Measurements from ENCODE around the gene ADGRL3.
A peak's percentile ranks its signal among the peaks of the same experiment; 100 is the strongest.
"Not testable (repeated sequence)": the region's sequence is repeated elsewhere in the genome, so short reads cannot be mapped to it uniquely, and the experiment has no call there.

Gene ADGRL3

GRCh38 chr4:61207156-61207555 is 7.0 kb downstream of the ADGRL3 start:
- not testable (repeated sequence) for DNase-seq

- DNase-seq, result no peak
Measured at GRCh38 chr4:61210186-61210939, 10.2 kb downstream of the ADGRL3 start.

GRCh38 chr4:61211781-61212180 is 11.7 kb downstream of the ADGRL3 start:
- DNase-seq, result no peak

GRCh38 chr4:61212788-61213187 is 12.7 kb downstream of the ADGRL3 start:
- DNase-seq, result no peak

GRCh38 chr4:61214680-61215079 is 14.6 kb downstream of the ADGRL3 start:
- no peak for DNase-seq

GRCh38 chr4:61217222-61217621 is 17.1 kb downstream of the ADGRL3 start:
- DNase-seq, result no peak

GRCh38 chr4:61220556-61220955 is 20.4 kb downstream of the ADGRL3 start:
- DNase-seq, result no peak

- DNase-seq, result no peak
Measured at GRCh38 chr4:61223385-61223784, 23.3 kb downstream of the ADGRL3 start.

GRCh38 chr4:61224573-61224972 is 24.4 kb downstream of the ADGRL3 start:
- no peak for DNase-seq

- no peak for DNase-seq
Measured at GRCh38 chr4:61225656-61226055, 25.5 kb downstream of the ADGRL3 start.

- no peak for DNase-seq
Measured at GRCh38 chr4:61231421-61231820, 31.3 kb downstream of the ADGRL3 start.

GRCh38 chr4:61239250-61239649 is 39.1 kb downstream of the ADGRL3 start:
- DNase-seq, result no peak

GRCh38 chr4:61243962-61244361 is 43.8 kb downstream of the ADGRL3 start:
- DNase-seq, result no peak

GRCh38 chr4:61245069-61245714 is 45.1 kb downstream of the ADGRL3 start:
- DNase-seq, result no peak

GRCh38 chr4:61246034-61246433 is 45.9 kb downstream of the ADGRL3 start:
- DNase-seq, result peak; percentile 1

- no peak for DNase-seq
Measured at GRCh38 chr4:61248705-61249104, 48.6 kb downstream of the ADGRL3 start.

GRCh38 chr4:61251129-61251528 is 51.0 kb downstream of the ADGRL3 start:
- peak; percentile 27 for DNase-seq

- no peak for DNase-seq
Measured at GRCh38 chr4:61254406-61254805, 54.3 kb downstream of the ADGRL3 start.

- DNase-seq, result no peak
Measured at GRCh38 chr4:61273233-61273632, 73.1 kb downstream of the ADGRL3 start.

- DNase-seq, result no peak
Measured at GRCh38 chr4:61274286-61274685, 74.2 kb downstream of the ADGRL3 start.

GRCh38 chr4:61275241-61275640 is 75.1 kb downstream of the ADGRL3 start:
- no peak for DNase-seq

- no peak for DNase-seq
Measured at GRCh38 chr4:61276029-61276428, 75.9 kb downstream of the ADGRL3 start.

GRCh38 chr4:61277785-61278760 is 77.9 kb downstream of the ADGRL3 start:
- no peak for DNase-seq
